Upper lobe of left lung (tissue), 6 donors: ENCODE measurements around the gene TOP1. TPM values are rescaled to one million over a fixed set of nuclear protein-coding genes. Genes with fewer than 3 reads are reported as not detected.

ENCODE experiments used
- ATAC-seq, 2 donors: fragments of 200-7000 bp; cut with Tn5 transposase; one replicate each; pipeline ENCODE4 v1.9.1; 2022; ENCODE audit warnings: mild to moderate bottlenecking in 2 of 2, moderate library complexity in 2 of 2; ENCODE audit not compliant: low FRiP score in 2 of 2
- DNase-seq, 2 donors: peaks; one replicate each; pipeline ENCODE4 v3.0.0-alpha.2; 2019 to 2020
- H3K27ac ChIP-seq, 4 donors: fragments of 200-600 bp; sonication (generic); one replicate each; pipeline ENCODE4 v1.5.1; 2016 to 2019
- H3K27me3 ChIP-seq, 4 donors: fragments of 200-600 bp; sonication (generic); one replicate each; pipeline ENCODE4 v1.5.1; 2017 to 2019
- H3K36me3 ChIP-seq, 4 donors: fragments of 200-600 bp; sonication (generic); one replicate each; pipeline ENCODE4 v1.5.1; 2016 to 2019
- H3K4me1 ChIP-seq, 4 donors: fragments of 200-600 bp; sonication (generic); one replicate each; pipeline ENCODE4 v1.5.1; 2018 to 2019
- H3K4me3 ChIP-seq, 4 donors: fragments of 200-600 bp; sonication (generic); one replicate each; pipeline ENCODE4 v1.5.1; 2017 to 2019; ENCODE audit warnings: mild to moderate bottlenecking in 2 of 4, moderate library complexity in 1 of 4
- H3K9me3 ChIP-seq, 4 donors: fragments of 200-600 bp; sonication (generic); one replicate each; pipeline ENCODE4 v1.5.1; 2018 to 2019
- EP300 ChIP-seq, 4 donors: sonication (generic); formaldehyde crosslinking; IDR thresholded peaks; one replicate each; pipeline ENCODE4 v1.5.1; 2017; ENCODE audit warnings: antibody characterized with exemption in 4 of 4, control low read depth in 2 of 4
- POLR2A ChIP-seq, 4 donors: fragments of 450-650 bp; IDR thresholded peaks; one replicate each; pipeline ENCODE4 v1.5.1; 2016 to 2017; ENCODE audit warnings: antibody characterized with exemption in 4 of 4, mild to moderate bottlenecking in 2 of 4
- POLR2AphosphoS5 ChIP-seq, 2 donors: sonication (generic); formaldehyde crosslinking; IDR thresholded peaks; one replicate each; pipeline ENCODE4 v1.5.1; 2017; ENCODE audit warnings: antibody characterized with exemption in 2 of 2
- WGBS, 2 donors: methylation state at CpG; one replicate each; pipeline ENCODE4 v1.1.5; 2017 to 2018; 5-methylcytosine and 5-hydroxymethylcytosine counted together
- total RNA-seq, 6 donors: library from RNA; depleted of rRNA in 4 of 6; stranded (reverse); fragments of >200 nt in 4 of 6; gene quantifications; one replicate each; pipeline versions ENCODE4 v1.1.0 to v1.2.1, GENCODE V29; 2016 to 2021
- TF ChIP-seq, protein P1 (sequence below), 6 experiments: fragments of 450-650 bp in 4 of 6; fragments of 200-600 bp in 2 of 6; sonication (generic) in 2 of 6; IDR thresholded peaks; one replicate each; pipeline ENCODE4 v1.5.1; 2016 to 2019; ENCODE audit warnings: antibody characterized with exemption in 6 of 6
- donor health status: DM: no; HTN: no; CAD: no; lungs with moderate emphysema.
- donor health status: DM: no; HTN: yes; CAD: no; lungs with severe emphysema.

Gene TOP1
- total RNA-seq, 6 donors from 2014 or later: 39.8 to 94.2 (median 49.0) TPM

- no peak for ATAC-seq
- Histone ChIP-seq H3K36me3 (no peaks in the 10 kb centered on the region), H3K4me1 (peaks cover 6 to 10% (median 7%) of the 10 kb centered on the region in 4 donors), H3K27ac (no peak overlapping the region), H3K9me3 (no peaks in the 10 kb centered on the region), H3K27me3 (no peaks in the 10 kb centered on the region), H3K4me3 (no peak overlapping the region)
- WGBS, 2 donors: 86 to 97% methylated on average over 1 of the region's 1 CpG
- no peak for DNase-seq
- TF ChIP-seq, protein P1, sequence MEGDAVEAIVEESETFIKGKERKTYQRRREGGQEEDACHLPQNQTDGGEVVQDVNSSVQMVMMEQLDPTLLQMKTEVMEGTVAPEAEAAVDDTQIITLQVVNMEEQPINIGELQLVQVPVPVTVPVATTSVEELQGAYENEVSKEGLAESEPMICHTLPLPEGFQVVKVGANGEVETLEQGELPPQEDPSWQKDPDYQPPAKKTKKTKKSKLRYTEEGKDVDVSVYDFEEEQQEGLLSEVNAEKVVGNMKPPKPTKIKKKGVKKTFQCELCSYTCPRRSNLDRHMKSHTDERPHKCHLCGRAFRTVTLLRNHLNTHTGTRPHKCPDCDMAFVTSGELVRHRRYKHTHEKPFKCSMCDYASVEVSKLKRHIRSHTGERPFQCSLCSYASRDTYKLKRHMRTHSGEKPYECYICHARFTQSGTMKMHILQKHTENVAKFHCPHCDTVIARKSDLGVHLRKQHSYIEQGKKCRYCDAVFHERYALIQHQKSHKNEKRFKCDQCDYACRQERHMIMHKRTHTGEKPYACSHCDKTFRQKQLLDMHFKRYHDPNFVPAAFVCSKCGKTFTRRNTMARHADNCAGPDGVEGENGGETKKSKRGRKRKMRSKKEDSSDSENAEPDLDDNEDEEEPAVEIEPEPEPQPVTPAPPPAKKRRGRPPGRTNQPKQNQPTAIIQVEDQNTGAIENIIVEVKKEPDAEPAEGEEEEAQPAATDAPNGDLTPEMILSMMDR (IDR thresholded peaks at IDR 0.05): no peak
- TF ChIP-seq POLR2AphosphoS5 (IDR thresholded peaks at IDR 0.05) (no peak), EP300 (IDR thresholded peaks at IDR 0.05) (no peak)
These were observed 32.3 kb upstream of the TOP1 start for GRCh38 chr20:40996326-40996725.

DNA sequence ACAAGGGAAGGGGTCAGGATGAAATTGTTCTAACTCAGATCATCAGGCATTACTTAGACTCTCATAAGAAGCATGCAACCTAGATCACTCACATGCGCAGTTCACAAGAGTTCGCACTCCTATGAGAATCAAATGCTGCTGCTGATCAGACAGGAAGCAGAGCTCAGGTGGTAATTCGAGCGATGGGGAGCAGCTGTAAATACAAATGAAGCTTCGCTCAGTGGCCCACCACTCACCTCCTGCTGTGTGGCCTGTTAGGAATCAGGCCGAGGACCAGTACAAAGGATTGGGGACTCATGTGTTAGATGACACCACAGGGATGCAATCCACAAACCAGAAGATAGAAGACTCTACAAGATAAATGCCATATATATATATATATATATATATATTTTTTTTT, 31.5 kb upstream of the TOP1 start:
- H3K27me3 ChIP-seq: no peaks in the 10 kb centered on the region
- ATAC-seq: no peak
- WGBS, 2 donors: 85 to 90% methylated on average over 6 of the region's 6 CpGs
- H3K4me1 ChIP-seq: peaks cover 4 to 9% (median 8%) of the 10 kb centered on the region in 4 donors
- H3K27ac ChIP-seq: no peak overlapping the region
- no peak for TF ChIP-seq POLR2AphosphoS5 (IDR thresholded peaks at IDR 0.05)
- TF ChIP-seq, protein P1 (IDR thresholded peaks at IDR 0.05): no peak
- no peak for TF ChIP-seq POLR2A (IDR thresholded peaks at IDR 0.05)
- no peak for TF ChIP-seq EP300 (IDR thresholded peaks at IDR 0.05)
- H3K36me3 ChIP-seq: no peaks in the 10 kb centered on the region
- H3K9me3 ChIP-seq: no peaks in the 10 kb centered on the region
- no peak overlapping the region for H3K4me3 ChIP-seq
- no peak for DNase-seq

DNA sequence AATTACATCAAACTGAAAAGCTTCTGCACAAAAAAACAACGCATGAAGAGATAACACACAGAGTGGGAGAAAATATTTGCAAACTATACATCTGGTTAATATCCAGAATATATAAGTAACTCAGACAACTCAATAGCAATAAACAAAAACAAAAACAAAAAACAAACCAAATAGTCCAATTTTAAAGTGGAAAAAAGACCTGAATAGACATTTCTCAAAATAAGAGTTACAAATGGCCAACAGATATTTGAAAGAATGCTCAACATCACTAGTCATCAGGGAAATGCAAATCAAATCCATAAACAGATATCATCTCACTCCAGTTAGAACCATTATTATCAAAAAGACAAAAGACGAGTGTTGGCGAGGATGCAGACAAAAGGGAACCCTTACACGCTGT, 28.8 kb upstream of the TOP1 start:
- 89 to 93% methylated on average over 4 of the region's 4 CpGs for WGBS, 2 donors
- peaks cover 31 to 36% (median 34%) of the 10 kb centered on the region in 4 donors for H3K4me1 ChIP-seq
- H3K27ac ChIP-seq: no peak overlapping the region
- no peak overlapping the region for H3K4me3 ChIP-seq
- no peaks in the 10 kb centered on the region for H3K27me3 ChIP-seq
- ATAC-seq: no peak
- H3K9me3 ChIP-seq: no peaks in the 10 kb centered on the region
- DNase-seq: no peak
- TF ChIP-seq POLR2A (IDR thresholded peaks at IDR 0.05): no peak
- no peak for TF ChIP-seq POLR2AphosphoS5 (IDR thresholded peaks at IDR 0.05)
- TF ChIP-seq, protein P1 (IDR thresholded peaks at IDR 0.05): no peak
- TF ChIP-seq EP300 (IDR thresholded peaks at IDR 0.05): no peak
- no peaks in the 10 kb centered on the region for H3K36me3 ChIP-seq

- ATAC-seq (no peak), DNase-seq (no peak)
- Histone ChIP-seq H3K36me3 (no peaks in the 10 kb centered on the region), H3K27me3 (no peaks in the 10 kb centered on the region), H3K4me1 (peaks cover 39 to 44% (median 40%) of the 10 kb centered on the region in 4 donors), H3K27ac (no peak overlapping the region), H3K9me3 (no peaks in the 10 kb centered on the region), H3K4me3 (no peak overlapping the region)
- TF ChIP-seq POLR2A (IDR thresholded peaks at IDR 0.05) (no peak), POLR2AphosphoS5 (IDR thresholded peaks at IDR 0.05) (no peak), EP300 (IDR thresholded peaks at IDR 0.05) (no peak)
- TF ChIP-seq, protein P1 (IDR thresholded peaks at IDR 0.05): no peak
- WGBS, 2 donors: 89 to 90% methylated on average over 2 of the region's 2 CpGs
These were observed 28.0 kb upstream of the TOP1 start for GRCh38 chr20:41000628-41001027.

DNA sequence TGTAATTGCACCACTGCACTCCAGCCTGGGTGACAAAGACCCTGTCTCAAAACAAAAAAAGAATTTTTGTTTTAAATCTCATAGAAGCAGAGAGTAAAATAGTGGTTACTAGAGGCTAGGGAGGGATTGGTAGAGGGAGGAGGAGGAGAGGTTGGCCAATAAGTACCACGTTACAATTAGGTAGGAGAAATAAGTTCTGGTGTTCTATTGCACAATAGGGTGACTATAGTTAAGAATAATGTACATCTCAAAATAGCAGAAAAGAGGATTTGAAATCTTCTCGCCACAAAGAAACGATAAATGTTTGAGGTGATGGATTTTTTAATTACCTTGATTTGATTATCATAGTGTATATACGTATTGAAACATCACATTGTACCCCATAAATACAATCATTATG, 27.1 kb upstream of the TOP1 start:
- H3K27me3 ChIP-seq: no peaks in the 10 kb centered on the region
- no peaks in the 10 kb centered on the region for H3K9me3 ChIP-seq
- WGBS, 2 donors: 67 to 82% methylated on average over 4 of the region's 4 CpGs
- H3K4me3 ChIP-seq: no peak overlapping the region
- peaks cover 46 to 53% (median 47%) of the 10 kb centered on the region in 4 donors for H3K4me1 ChIP-seq
- peak overlapping the region in 2 of 4 donors; percentile 38 to 96 for H3K27ac ChIP-seq
- TF ChIP-seq POLR2A (IDR thresholded peaks at IDR 0.05) (no peak), POLR2AphosphoS5 (IDR thresholded peaks at IDR 0.05) (no peak), EP300 (IDR thresholded peaks at IDR 0.05) (no peak)
- TF ChIP-seq, protein P1 (IDR thresholded peaks at IDR 0.05): no peak
- no peak for DNase-seq
- no peaks in the 10 kb centered on the region for H3K36me3 ChIP-seq
- ATAC-seq: no peak
